HG03460 (cell line): ENCODE data around the gene SIPA1L3.

Source experiments
- ATAC-seq: cut with Tn5 transposase; IDR thresholded peaks from one replicate; pipeline ENCODE4 v1.9.1; 2021; ENCODE audit not compliant: unreplicated experiment

SIPA1L3 gene

DNA sequence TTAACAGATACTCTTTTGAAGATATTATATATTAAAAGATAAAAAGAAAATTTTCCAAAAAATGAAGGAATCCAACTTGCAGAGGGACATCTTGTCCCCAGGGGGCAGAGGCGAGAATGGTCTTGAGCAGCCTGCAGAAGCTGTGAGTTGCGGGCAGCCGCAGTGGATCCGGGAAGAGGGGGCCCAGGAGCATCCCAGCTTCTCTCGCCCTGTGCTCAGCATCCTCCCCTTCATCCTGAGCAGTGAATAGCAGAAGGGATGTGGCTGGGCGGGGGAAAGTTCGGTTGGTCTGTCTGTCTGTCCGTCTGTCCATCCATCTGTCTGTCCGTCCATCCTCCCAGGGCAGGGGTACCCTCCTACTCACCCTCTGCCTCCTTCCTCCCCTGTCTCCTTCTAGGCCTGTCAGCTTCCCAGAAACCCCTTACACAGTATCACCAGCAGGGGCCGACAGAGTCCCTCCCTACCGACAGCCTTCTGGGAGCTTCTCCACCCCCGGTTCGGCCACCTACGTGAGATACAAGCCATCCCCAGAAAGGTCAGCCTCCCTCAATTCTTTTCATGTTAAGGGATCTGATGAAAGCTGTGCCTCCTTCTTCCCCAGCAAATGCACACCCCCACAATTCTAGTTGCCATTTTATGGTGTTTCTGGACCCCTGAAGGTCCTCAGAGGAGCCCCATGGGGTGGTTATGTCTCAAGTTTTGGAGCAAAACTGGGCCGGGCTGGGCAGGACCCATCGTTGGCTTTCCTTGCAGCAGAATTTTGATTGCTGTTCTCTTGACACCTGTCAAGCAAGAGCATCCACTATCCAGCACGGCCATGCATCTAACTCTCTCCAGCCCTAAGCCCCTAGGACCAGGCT is 235.4 kb downstream of the SIPA1L3 start:
- ATAC-seq: no peak

DNA sequence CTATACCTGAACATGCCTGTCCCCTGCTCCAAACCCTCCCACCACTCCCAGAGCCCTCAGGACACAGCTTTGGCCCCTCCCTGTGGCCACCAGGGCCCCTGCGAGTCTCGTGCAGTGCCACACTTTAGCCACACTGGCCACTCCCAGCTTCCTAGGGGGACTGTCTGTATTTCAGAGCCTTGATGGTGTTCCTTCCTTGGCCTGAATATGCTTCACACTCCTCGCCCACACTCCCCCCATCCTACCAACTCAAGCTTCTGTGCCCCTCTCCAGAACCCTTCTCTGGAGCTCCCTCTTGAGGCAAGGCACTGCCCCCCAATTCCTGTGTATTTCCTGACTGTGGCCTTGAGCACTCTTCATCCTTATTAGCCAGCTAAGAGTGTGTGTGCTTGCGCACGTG is 236.8 kb downstream of the SIPA1L3 start:
- no peak for ATAC-seq

DNA sequence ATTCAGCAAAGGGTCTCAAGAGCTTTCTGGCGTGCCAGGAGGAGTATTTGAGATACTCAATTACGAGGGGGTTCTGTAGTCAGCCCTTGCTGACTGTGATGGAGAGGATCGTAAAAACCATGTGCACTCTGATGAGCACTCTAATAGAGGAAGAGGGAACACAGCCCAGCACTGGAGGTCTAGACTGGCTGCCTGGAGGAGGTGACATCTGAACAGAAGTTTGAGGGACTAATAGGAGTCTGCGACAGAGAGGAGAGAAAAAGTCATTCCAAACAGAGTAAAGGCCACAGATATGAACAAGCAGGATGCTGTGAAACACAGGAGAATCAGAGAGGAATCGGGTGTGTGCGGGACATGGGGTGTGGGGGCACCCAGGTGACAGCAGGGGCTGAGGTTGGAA is 237.7 kb downstream of the SIPA1L3 start:
- ATAC-seq: no peak

DNA sequence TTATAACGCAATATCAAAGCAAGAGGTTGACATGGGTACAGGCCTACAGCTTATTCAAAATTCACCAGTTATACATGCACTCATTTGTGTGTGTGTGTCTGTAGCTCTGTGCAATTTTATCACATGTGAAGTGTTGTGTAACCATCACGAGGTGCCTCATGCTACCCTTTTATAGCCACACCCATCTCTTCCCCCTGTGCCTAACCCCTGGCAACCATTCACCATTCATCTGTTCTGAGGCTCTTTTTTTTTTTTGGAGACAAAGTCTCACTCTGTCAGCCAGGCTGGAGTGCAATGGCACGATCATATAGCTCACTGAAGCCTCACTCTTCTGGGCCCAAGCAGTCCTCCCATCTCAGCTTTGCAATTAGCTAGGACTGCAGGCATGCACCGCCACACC is 238.6 kb downstream of the SIPA1L3 start:
- no peak for ATAC-seq

DNA sequence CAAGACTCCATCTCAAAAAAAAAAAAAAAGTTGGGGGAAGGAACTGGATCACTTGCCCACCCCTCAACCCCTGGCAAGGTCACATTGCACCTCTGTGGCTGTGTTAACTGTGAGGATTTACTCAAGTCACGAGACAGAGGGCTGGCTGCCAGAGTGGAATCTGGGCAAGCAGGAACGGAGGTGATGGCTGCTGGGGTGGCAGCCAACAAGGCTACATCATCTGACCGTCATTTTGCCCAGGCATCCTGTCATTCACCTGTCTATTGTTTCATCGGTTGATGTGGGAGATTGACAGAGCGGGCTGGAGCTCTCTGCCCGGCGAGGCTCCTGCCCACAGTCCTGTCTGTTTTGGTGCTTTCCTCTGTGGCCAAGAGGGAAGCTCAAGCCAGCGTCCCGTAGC is 241.3 kb downstream of the SIPA1L3 start:
- ATAC-seq: no peak

DNA sequence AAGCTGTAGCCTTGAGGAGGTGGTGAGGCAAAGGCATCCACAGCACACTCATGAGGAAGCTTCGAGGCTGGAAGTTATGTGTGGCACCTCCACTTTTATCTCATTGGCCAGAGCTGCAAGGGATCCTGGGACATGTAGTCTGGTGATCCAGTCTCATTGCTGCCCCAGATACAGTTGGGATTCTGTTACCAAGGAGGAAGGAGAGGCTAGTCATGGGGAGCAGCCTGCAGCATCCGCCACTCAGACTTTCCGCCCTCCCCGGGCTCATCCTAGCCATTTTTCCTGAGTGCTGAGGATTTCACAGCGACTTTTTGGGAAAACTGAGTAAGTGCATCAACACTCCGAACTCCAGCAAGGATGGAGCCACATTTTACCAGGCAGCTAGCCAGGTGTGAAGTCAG is 242.7 kb downstream of the SIPA1L3 start:
- ATAC-seq: no peak

DNA sequence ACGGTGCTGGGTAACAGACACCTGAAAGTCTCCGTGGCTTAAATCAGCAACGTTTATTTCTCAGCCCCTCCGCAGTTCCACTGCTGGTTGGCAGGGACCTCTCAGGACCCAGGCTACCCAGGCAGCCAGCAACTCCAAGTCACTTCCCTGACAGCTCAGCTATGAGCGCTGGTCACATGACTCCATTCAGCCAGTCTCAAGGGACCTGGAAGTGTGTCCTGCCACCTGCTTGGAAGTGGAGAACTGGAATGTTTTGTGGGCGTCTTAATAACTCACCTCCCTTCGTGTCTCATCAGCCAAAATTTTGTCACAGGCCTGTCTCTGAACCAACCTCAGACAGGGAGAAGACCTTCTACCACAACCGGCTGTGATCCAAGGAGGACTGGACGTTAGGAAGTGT is 244.2 kb downstream of the SIPA1L3 start:
- ATAC-seq: no peak

DNA sequence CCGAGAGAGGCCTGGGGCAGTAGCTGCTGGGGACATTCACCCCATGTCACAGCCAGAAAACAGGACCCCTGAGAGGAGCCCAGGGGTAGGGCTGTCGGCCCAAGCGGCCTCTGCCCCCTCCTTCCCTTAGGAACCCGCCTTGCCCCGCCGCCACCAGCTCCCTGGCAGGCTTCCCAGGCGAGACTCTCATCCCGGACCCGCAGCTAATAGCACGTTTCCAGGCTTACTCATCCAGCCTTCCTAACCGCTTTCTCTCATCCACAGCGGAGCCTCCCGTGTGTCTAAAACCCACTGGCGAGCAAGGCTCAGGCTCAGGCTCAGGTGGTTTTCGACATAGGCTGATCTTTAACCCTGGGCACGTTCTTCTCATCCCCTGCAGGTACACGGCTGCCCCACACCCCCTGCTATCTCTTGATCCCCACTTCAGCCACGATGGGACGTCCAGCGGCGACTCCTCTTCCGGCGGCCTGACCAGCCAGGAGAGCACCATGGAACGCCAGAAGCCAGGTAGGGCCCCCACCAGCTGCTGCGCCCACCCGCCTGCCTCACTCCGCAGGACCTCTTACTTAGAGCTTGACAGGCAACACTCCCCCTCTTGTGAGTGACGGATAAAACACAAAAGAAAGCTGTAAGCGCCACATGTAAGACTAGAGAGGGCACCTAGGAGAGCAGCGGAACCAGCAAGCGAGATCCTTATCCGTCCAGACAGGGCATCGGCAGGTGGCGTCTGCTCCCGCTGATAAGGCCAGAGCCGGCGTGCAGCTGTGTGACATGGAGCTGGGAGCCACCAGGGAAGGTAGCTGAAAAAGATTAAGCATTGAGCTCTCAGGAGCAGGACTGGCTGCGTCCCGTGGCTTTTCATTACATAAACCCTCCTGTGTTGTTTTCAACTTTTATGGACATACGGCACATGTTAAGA is 245.7 kb downstream of the SIPA1L3 start:
- ATAC-seq: no peak

DNA sequence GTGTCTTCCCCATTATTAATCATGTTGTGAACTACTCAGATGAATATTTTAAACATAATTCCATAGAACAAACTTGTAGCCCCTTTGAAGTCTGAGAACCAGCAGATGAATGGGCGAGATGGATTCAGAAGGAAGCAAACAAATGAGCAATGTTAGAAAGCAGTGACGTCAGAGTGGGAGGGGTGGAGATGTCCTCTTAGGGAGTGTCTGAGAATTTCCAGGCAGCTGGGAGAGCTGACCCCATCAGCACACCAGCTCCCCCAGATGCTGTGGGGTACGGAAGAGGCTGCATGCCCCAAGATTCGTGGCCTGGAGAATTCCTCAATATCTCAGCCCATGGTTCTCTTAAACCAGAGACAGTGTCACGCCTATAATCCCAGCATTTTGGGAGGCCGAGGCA is 248.4 kb downstream of the SIPA1L3 start:
- no peak for ATAC-seq

DNA sequence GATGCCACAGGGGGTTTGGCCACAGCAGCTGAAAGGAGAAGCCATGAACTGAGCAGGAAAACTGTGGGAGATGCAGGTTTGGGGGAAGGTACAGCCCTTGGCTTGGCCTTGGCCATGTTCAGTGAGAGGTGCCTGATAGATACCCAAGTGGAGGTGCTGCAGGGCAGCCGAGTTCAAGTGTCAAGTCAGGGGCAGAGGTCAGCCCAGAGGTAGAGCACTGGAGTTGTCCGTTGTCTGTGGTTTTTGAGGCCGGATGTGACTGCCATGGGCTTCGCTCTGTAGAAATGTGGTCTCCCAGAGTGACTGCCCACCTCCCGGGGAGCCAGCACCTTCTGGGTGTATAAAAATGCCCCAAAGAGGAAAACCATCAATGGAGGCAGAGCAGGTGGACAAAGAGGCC is 251.7 kb downstream of the SIPA1L3 start:
- ATAC-seq: no peak

DNA sequence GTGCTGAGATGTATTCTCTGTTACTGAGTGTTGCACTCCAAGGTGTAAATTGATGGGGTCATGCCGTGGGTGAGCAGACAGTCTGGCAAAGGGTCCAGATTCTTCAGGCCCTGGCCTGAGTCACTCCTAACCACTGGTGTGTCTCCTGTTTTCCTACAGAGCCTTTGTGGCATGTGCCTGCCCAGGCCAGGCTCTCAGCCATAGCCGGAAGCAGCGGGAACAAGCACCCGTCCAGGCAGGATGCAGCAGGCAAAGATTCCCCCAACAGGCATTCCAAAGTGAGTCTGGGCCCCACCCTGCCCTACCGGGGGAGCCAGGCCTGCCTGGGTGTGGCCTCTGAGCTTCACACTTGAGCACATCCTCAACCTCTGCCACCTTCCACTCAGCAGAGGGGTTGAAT is 255.1 kb downstream of the SIPA1L3 start:
- ATAC-seq: no peak

DNA sequence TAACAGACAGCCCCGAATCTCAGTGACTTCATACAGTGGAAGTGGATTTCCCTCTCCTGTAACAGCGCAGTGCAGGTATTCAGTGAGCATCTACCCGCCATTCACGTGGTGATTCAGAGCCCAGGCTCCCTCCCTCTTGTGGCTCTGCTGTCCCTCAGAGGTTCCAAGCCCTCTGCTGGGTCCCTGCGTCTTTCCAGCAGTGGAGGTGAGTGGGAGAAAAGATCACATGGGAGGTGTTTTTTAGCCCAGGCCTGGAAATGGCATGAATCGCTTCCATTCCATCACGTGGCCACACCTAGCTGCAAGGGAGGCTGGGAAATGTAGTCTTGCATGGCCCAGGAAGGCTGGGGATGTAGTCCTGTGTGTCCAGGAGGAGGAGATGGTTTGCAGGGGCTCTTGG is 255.6 kb downstream of the SIPA1L3 start:
- ATAC-seq: no peak

DNA sequence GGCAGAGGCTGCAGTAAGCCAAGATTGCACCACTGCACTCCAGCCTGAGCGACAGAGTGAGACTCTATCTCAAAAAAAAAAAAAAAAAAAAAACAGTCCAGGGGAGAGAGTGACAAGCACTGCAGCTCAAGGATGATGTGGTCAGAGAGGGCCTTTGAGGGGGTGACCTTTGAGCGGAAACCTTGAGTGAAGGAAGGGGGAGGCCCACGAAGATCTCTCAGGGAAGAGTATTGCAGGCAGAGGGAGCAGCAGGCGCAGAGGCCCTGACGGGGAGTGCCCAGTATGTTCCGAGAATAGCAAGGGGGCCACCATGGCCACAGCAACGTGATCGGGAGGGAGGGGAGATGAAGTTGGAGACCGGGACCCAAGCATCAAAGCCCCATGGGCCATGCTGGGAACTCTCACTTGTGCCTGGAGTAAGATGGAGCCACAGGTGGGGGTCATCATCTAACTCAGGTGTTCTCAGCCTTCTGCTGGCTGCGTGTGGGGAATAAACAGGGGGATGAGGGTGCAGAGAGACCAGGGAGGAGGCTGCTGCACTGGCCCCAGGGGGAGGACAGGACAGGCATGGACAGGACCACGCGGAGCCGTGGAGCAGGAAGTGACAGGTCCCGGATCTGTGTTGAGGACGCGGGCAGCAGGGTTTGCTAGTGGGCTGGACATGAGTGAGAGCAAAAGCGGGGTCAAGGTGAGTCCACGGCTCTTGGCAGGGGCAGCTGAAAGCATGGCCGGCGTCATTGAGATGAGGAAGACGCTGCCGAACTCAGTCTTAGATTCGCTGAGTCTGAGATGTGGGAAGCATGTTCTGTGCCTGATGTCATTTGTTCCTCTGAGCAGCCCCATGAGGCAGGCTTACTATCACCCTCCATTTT is 256.6 kb downstream of the SIPA1L3 start:
- no peak for ATAC-seq

DNA sequence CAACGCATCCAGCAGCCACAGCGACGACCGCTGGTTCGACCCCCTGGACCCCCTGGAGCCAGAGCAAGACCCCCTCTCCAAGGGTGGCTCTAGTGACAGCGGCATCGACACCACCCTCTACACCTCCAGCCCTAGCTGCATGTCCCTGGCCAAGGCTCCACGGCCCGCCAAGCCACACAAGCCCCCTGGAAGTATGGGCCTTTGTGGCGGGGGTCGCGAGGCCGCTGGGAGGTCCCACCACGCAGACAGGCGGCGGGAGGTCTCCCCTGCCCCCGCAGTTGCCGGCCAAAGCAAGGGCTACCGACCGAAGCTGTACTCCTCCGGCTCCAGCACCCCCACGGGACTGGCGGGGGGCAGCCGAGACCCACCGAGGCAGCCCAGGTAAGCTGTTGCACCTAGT is 257.5 kb downstream of the SIPA1L3 start:
- no peak for ATAC-seq

DNA sequence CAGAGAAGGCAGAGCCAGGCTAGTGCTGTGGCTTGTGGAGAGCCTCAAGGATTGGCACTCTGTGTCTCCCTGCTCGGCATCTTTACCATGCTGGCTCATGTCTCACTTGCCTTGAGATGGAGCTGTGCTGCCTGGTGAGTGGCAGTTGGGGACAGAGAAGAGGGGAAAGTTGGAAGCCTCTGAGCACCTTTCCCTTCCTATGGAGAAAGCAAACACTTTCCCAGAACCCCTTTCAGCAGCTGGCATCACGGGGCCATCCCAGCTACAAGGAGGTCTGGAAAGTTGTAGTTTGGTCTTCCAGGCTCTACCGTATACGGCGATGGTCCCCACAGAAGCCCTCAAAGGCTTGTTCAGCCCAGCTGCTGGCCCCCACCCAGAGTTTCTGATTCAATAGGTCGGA is 258.3 kb downstream of the SIPA1L3 start:
- ATAC-seq: no peak

DNA sequence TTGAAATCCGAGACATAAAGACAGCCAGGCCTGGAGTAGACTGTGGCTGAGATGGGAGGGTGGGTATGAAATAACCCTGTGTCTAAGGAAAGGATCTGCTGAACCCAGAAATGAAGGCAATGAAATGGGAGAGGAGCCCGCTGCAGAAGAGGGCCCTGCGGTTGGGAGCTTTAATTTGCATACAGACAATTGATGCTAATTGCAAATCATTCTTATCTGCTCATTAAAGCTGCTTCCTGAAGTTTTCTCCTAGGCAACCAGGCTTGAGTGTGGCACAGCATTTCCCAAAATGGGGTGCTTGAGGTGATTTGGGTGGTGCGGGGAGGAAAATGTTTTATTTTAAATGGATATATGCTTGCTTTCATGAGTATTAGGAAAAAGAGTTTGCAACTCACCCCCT is 261.6 kb downstream of the SIPA1L3 start:
- ATAC-seq: no peak

DNA sequence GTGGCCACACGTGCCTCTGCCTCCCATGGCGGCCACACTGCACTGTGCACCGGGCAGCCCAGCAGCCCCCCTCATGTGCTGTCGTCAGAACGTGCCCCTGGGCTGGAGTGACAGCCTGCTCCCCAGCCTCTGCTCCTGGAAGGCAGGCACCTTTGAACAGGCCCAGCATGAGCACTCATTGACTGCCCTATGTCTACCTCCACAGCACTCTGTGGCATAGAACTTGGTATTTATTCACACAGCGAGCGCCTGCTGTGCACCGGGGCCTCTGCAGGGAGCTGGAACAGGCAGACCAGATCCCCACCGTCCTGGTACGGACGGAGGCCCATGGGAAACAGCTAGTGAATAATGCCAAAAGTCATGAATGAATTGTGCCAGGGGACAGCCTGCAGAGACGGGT is 263.3 kb downstream of the SIPA1L3 start:
- ATAC-seq: no peak

DNA sequence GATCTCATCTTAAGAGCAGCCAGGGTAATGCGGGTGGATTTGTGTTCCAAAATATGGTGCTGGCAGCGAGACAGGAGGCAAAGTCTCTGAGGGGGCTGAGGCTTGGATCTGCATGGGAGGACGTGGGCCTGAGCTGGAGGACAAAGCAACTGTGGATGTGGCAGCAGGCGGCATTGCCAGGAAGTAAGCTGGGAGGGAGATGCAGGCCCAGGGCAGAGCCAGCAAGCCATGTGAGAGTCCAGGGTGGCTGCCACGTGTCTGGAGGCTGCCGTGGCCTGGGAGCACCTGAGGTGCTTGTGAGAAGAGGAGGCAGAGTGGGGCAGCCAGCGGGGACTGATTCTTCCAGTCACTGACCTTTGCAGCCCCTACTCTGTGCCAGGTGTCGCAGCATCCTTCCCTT is 265.0 kb downstream of the SIPA1L3 start:
- ATAC-seq: no peak

DNA sequence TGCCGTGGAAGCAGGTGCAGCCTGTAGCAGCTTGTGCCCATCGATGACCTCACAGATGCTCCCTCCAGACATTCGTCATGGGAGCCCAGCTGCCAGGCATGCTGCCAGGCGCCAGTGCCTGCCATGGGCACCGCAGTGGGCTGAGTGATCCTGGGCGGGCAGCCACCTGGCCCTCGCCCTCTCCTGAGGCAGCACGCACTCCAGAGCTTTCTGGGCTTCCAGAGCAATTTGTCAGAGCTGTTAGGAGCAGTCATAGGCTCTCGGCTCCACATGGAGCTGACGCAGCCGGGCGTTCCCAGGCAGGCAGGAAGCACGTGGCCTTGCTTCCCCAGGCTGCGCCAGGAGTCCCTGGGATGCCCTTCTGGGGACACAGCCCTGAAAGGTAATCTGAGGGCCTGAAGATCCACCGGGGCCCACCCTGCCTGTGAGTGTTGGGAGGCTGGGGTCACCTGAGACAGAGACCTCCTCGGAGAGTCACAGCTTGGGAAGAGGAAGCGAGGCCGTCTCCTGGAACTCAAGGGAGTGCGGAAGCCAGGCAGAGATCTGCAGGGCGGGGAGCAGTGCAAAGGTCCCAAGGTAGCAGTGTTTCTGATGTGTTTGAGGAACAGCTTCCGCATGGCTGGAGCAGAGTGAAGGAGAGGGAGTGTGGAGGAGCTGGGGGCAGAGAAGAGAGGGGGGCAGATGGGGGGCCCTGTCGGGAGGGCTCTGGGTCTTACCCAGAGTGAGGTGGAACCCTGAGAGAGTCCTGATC is 266.5 kb downstream of the SIPA1L3 start:
- no peak for ATAC-seq

DNA sequence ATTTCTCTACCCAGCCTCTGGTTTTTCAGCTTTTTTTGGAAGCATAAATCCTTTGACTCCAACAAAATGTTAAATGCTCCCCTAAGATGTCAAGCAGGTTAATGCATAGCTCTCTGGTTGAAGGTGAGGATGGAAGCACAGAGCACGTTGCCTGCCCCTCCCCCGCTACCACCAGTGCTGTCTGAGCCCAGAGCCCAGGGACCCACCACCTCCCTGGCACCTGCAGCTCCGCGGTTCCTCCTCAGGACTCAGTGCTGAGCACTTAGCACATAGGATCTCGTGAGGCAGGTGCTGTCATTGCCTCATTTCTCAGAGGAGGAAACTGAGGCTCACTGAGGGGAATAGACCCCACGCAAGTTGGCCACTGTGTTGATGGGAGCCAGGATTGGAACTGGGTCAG is 268.4 kb downstream of the SIPA1L3 start:
- ATAC-seq: no peak
